ENCODE measurements around the gene WDR18. TPM values are rescaled to one million over a fixed set of nuclear protein-coding genes. Genes with fewer than 3 reads are reported as not detected.

Gene WDR18
- total RNA-seq, 4 donors from 2014 or later: 9.9 to 30.3 (median 28.4) TPM

- DNase-seq (ENCODE audit: extremely low spot score): no peak
- Histone ChIP-seq H3K9me3 (no peaks in the 10 kb centered on the region), H3K4me1 (no peaks in the 10 kb centered on the region), H3K27me3 (no peaks in the 10 kb centered on the region), H3K4me3 (no peak overlapping the region), H3K36me3 (peaks cover 19 to 63% (median 50%) of the 10 kb centered on the region in 4 donors), H3K27ac (replicated peaks in 1 of 4) (no peak overlapping the region)
- intact Hi-C loops (cut with DNase I): no loop called here
- WGBS: 97% methylated on average over 19 of the region's 19 CpGs
- TF ChIP-seq CTCF (IDR thresholded peaks at IDR 0.05) (no peak), POLR2AphosphoS5 (IDR thresholded peaks at IDR 0.05) (no peak), EP300 (IDR thresholded peaks at IDR 0.05) (no peak), POLR2A (IDR thresholded peaks at IDR 0.05; ENCODE audit: low read depth) (no peak)
Observed at GRCh38 chr19:964761-965694, 19.1 kb upstream of the WDR18 start.

- WGBS: 90% methylated on average over 17 of the region's 17 CpGs
- H3K4me3 ChIP-seq: no peak overlapping the region
- peaks cover 0 to 11% (median 8%) of the 10 kb centered on the region in 4 donors for H3K9me3 ChIP-seq
- intact Hi-C loops (cut with DNase I): no loop called here
- H3K27me3 ChIP-seq: no peaks in the 10 kb centered on the region
- TF ChIP-seq EP300 (IDR thresholded peaks at IDR 0.05) (no peak), POLR2A (IDR thresholded peaks at IDR 0.05; ENCODE audit: low read depth) (no peak)
- H3K4me1 ChIP-seq: no peaks in the 10 kb centered on the region
- no peak overlapping the region for H3K27ac ChIP-seq (replicated peaks in 1 of 4)
- no peak for DNase-seq (ENCODE audit: extremely low spot score)
- H3K36me3 ChIP-seq: peaks cover 31 to 67% (median 59%) of the 10 kb centered on the region in 4 donors
Observed at GRCh38 chr19:966485-967088, 17.6 kb upstream of the WDR18 start.

DNA sequence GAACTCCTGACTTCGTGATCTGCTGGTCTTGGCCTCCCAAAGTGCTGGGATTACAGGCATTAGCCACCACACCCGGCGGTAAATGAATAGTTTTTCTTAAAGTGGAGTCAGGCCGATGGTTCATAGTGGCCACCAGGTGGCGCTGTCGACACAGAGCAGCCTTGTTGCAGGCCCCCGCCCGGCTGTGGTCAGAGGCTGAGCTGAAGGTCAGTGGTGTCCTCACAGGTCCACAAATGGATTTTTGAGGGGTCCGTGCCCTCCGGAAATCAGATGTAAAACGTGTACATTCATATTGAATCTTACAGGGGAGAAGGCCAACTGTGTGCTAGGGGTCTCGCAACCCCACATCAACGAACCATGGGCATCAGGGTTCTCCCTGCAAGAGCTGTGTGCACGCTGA is 13.4 kb upstream of the WDR18 start:
- no peak for DNase-seq (ENCODE audit: extremely low spot score)
- Histone ChIP-seq H3K27ac (replicated peaks in 1 of 4) (no peak overlapping the region), H3K9me3 (peaks cover 0 to 11% (median 8%) of the 10 kb centered on the region in 4 donors), H3K4me1 (no peaks in the 10 kb centered on the region), H3K4me3 (no peak overlapping the region), H3K27me3 (no peaks in the 10 kb centered on the region), H3K36me3 (peaks cover 35 to 60% (median 49%) of the 10 kb centered on the region in 4 donors)
- intact Hi-C loops (cut with DNase I): no loop called here
- no peak for TF ChIP-seq POLR2A (IDR thresholded peaks at IDR 0.05; ENCODE audit: low read depth)
- TF ChIP-seq CTCF (IDR thresholded peaks at IDR 0.05): peak in 2 of 3 experiments; percentile 17 to 37
- WGBS: 97% methylated on average over 13 of the region's 14 CpGs

GRCh38 chr19:971795-972194 is 12.3 kb upstream of the WDR18 start:
- no peak overlapping the region for H3K27ac ChIP-seq (replicated peaks in 1 of 4)
- no peak overlapping the region for H3K4me3 ChIP-seq
- 96% methylated on average over 23 of the region's 24 CpGs for WGBS
- peaks cover 28 to 55% (median 44%) of the 10 kb centered on the region in 4 donors for H3K36me3 ChIP-seq
- no peak for TF ChIP-seq CTCF (IDR thresholded peaks at IDR 0.05)
- H3K27me3 ChIP-seq: no peaks in the 10 kb centered on the region
- intact Hi-C loops (cut with DNase I): no loop called here
- DNase-seq (ENCODE audit: extremely low spot score): no peak
- H3K9me3 ChIP-seq: peaks cover 0 to 11% (median 8%) of the 10 kb centered on the region in 4 donors
- H3K4me1 ChIP-seq: no peaks in the 10 kb centered on the region

DNA sequence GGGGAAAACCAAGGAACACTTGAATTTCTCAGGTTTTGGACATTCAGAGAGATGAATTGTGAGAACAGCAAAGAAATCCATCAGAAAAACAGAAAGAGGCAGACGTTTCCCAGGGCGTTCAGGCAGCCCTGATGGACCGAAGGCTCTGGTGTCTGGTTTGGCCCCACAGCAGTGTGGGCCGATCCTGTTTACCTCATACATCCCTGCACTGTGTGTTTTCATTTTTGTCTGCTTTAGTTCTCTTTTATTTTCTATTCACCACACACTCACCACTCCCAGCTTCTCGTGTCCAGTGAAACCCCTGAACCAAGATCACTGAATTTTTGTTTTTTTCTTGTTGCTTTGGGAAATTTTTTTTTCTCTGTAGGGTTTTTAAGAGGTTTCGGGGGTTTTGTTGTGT is 11.9 kb upstream of the WDR18 start:
- WGBS: 96% methylated on average over 6 of the region's 6 CpGs
- Histone ChIP-seq H3K36me3 (peaks cover 27 to 50% (median 39%) of the 10 kb centered on the region in 4 donors), H3K27ac (replicated peaks in 1 of 4) (no peak overlapping the region), H3K4me1 (no peaks in the 10 kb centered on the region), H3K27me3 (no peaks in the 10 kb centered on the region), H3K9me3 (peaks cover 0 to 11% (median 8%) of the 10 kb centered on the region in 4 donors), H3K4me3 (no peak overlapping the region)
- intact Hi-C loops (cut with DNase I): no loop called here
- no peak for DNase-seq (ENCODE audit: extremely low spot score)
- TF ChIP-seq EP300 (IDR thresholded peaks at IDR 0.05): no peak
- TF ChIP-seq CTCF (IDR thresholded peaks at IDR 0.05): no peak
- no peak for TF ChIP-seq POLR2AphosphoS5 (IDR thresholded peaks at IDR 0.05)
- TF ChIP-seq POLR2A (IDR thresholded peaks at IDR 0.05; ENCODE audit: low read depth): no peak

Measured in esophagus muscularis mucosa (tissue), 4 donors.